Osteocyte (in vitro differentiated cells): Measurements from ENCODE around the gene CYB5B. TPM values are rescaled to one million over a fixed set of nuclear protein-coding genes. Genes with fewer than 3 reads are reported as not detected.
A peak's percentile ranks its signal among the peaks of the same experiment; 100 is the strongest.
"Not testable (repeated sequence)": the region's sequence is repeated elsewhere in the genome, so short reads cannot be mapped to it uniquely, and the experiment has no call there.

Experiments
- DNase-seq: peaks from one replicate; pipeline ENCODE4 v3.0.0; 2021; ENCODE audit warnings: mixed read lengths; ENCODE audit not compliant: unreplicated experiment; ENCODE audit errors: extremely low spot score
- H3K27ac Mint-ChIP-seq: one replicate; pipeline ENCODE4 v1.8.0; 2021; ENCODE audit warnings: mild to moderate bottlenecking, mixed read lengths; ENCODE audit not compliant: unreplicated experiment
- H3K27me3 Mint-ChIP-seq: one replicate; pipeline ENCODE4 v1.8.0; 2021; ENCODE audit warnings: mixed read lengths; ENCODE audit not compliant: unreplicated experiment
- H3K36me3 Mint-ChIP-seq: one replicate; pipeline ENCODE4 v1.8.0; 2021; ENCODE audit warnings: mixed read lengths; ENCODE audit not compliant: unreplicated experiment
- H3K4me1 Mint-ChIP-seq: one replicate; pipeline ENCODE4 v1.8.0; 2021; ENCODE audit warnings: mixed read lengths; ENCODE audit not compliant: unreplicated experiment
- H3K4me3 Mint-ChIP-seq: one replicate; pipeline ENCODE4 v1.8.0; 2021; ENCODE audit warnings: mild to moderate bottlenecking, moderate library complexity, mixed read lengths; ENCODE audit not compliant: unreplicated experiment
- H3K9me3 Mint-ChIP-seq: one replicate; pipeline ENCODE4 v1.8.0; 2021; ENCODE audit warnings: mixed read lengths; ENCODE audit not compliant: unreplicated experiment
- total RNA-seq: library from RNA; stranded (reverse); gene quantifications from 2 replicates; pipeline ENCODE4 v1.2.1, GENCODE V29; 2021
- TF ChIP-seq, protein P1 (sequence below): fragments of 200-600 bp; sonication (generic); IDR thresholded peaks from 2 replicates; pipeline ENCODE4 v1.5.0; 2021; ENCODE audit warnings: antibody characterized with exemption, mild to moderate bottlenecking, moderate library complexity

CYB5B gene
- total RNA-seq, 1 donor from 2014 or later = 69.8 TPM

DNA sequence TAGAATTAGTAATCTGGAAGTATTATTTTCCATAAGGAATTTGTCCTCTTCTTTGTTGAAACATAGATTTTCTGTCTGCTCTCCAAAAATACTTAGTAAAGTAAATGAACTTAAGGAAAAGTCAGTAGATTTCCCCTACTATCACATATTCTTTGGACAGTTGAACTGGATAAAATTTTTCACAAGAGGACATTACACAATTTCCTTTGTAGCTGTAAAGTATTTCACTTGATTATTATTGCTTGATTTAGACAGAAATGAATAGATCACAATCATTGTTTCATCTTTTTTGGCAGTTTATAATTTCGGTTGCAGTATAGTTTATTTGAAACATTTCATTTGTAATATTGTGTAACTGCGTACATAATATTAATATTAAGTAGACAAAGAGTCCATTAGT is 12.5 kb downstream of the CYB5B start:
- Mint-ChIP-seq H3K27ac (no peak overlapping the region), H3K9me3 (no peaks in the 10 kb centered on the region), H3K4me1 (peaks cover 10% of the 10 kb centered on the region), H3K4me3 (no peak overlapping the region), H3K36me3 (peaks cover 20% of the 10 kb centered on the region), H3K27me3 (no peaks in the 10 kb centered on the region)
- DNase-seq = no peak
- TF ChIP-seq, protein P1, sequence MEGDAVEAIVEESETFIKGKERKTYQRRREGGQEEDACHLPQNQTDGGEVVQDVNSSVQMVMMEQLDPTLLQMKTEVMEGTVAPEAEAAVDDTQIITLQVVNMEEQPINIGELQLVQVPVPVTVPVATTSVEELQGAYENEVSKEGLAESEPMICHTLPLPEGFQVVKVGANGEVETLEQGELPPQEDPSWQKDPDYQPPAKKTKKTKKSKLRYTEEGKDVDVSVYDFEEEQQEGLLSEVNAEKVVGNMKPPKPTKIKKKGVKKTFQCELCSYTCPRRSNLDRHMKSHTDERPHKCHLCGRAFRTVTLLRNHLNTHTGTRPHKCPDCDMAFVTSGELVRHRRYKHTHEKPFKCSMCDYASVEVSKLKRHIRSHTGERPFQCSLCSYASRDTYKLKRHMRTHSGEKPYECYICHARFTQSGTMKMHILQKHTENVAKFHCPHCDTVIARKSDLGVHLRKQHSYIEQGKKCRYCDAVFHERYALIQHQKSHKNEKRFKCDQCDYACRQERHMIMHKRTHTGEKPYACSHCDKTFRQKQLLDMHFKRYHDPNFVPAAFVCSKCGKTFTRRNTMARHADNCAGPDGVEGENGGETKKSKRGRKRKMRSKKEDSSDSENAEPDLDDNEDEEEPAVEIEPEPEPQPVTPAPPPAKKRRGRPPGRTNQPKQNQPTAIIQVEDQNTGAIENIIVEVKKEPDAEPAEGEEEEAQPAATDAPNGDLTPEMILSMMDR = no peak

DNA sequence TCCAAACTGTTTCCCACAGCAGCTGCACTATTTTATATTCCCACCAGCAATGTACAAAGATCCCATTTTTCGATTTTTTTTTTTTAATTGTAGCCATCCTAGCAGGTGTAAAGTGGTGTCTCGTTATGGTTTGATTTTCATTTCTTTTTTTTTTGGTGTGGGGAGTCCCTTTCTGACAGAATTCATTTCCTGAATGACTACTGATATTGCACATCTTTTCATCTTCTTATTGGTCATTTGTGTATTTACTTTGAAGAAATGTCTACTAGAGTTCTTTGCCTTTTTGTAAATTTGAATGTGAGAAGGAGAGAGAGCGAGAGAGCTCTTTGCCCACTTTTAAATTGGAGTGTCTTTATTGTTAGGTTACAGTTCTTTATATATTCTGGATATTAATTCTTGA is 14.0 kb downstream of the CYB5B start:
- DNase-seq = no peak
- Mint-ChIP-seq H3K27ac (no peak overlapping the region), H3K36me3 (peaks cover 7% of the 10 kb centered on the region), H3K9me3 (no peaks in the 10 kb centered on the region), H3K27me3 (no peaks in the 10 kb centered on the region), H3K4me3 (no peak overlapping the region), H3K4me1 (peaks cover 10% of the 10 kb centered on the region)
- TF ChIP-seq, protein P1 = no peak

GRCh38 chr16:69440250-69440649 is 15.8 kb downstream of the CYB5B start:
- TF ChIP-seq, protein P1 = peak; percentile 23
- Mint-ChIP-seq H3K27me3 (no peaks in the 10 kb centered on the region), H3K36me3 (peaks cover 4% of the 10 kb centered on the region), H3K27ac (peak overlapping the region; percentile 55), H3K4me3 (no peak overlapping the region), H3K4me1 (peaks cover 25% of the 10 kb centered on the region), H3K9me3 (no peaks in the 10 kb centered on the region)
- DNase-seq = no peak

- not testable (repeated sequence) for H3K9me3 Mint-ChIP-seq, H3K36me3 Mint-ChIP-seq, H3K27me3 Mint-ChIP-seq, DNase-seq, H3K27ac Mint-ChIP-seq, H3K4me3 Mint-ChIP-seq
- peaks cover 28% of the 10 kb centered on the region for H3K4me1 Mint-ChIP-seq
Observed at GRCh38 chr16:69441030-69441429, 16.6 kb downstream of the CYB5B start.

GRCh38 chr16:69443927-69444631 is 19.7 kb downstream of the CYB5B start:
- Mint-ChIP-seq H3K9me3 (no peaks in the 10 kb centered on the region), H3K27me3 (no peaks in the 10 kb centered on the region), H3K4me1 (peaks cover 32% of the 10 kb centered on the region), H3K4me3 (peak overlapping the region; percentile 66), H3K36me3 (peaks cover 13% of the 10 kb centered on the region), H3K27ac (peak overlapping the region; percentile 96)
- TF ChIP-seq, protein P1 = no peak
- DNase-seq = no peak
